Anterior cingulate cortex (tissue), 58 donors: ENCODE data around the gene DCST2.
A peak's percentile ranks its signal among the peaks of the same experiment; 100 is the strongest.

Source experiments
- DNase-seq, 58 donors: peaks; one replicate each; lab custom pipeline; 2025; lab: John Stamatoyannopoulos, UW

The DCST2 gene

DNA sequence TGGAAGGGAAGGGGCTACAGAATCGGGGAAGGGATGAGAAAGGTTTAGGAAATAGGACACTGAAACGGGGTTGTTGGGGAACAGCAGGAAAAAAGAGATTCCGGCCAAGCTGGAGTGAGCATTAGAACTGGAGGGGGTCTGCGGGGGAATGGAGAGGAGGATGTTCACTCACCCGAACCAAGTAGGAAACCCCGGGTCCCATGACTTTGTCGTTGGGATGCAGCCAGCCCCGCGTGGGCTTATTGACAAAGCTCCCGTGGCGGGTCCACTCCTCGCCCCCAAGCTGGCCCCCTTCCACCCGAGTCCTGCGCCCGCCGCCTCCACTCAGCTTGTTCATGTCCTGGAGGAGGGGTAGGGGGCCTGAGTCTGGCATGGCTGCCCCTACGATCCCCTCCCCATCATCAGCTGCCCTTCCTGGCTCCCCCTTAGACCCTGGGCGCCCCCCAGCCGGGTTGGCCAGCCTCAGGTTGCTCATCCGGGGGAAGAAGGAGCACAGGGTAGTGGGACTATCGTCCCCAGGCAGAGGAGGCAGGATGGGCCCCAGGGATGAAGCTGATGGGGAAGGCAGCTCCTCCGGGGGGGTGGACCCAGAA lies 63.6 kb downstream of the DCST2 start:
- peak in 14 of 58 donors; percentile 7 to 66 (median 22) for DNase-seq

- no peak for DNase-seq
These were observed 64.3 kb downstream of the DCST2 start for GRCh38 chr1:154969246-154969645.

- no peak for DNase-seq
These were observed 64.8 kb downstream of the DCST2 start for GRCh38 chr1:154968731-154969130.
